GM18517 (cell line): ENCODE data around the gene FCHO2.

Experiments
- ATAC-seq: cut with Tn5 transposase; IDR thresholded peaks from one replicate; pipeline ENCODE4 v1.9.1; 2021; ENCODE audit warnings: mild to moderate bottlenecking, moderate library complexity; ENCODE audit not compliant: unreplicated experiment

Gene FCHO2

DNA sequence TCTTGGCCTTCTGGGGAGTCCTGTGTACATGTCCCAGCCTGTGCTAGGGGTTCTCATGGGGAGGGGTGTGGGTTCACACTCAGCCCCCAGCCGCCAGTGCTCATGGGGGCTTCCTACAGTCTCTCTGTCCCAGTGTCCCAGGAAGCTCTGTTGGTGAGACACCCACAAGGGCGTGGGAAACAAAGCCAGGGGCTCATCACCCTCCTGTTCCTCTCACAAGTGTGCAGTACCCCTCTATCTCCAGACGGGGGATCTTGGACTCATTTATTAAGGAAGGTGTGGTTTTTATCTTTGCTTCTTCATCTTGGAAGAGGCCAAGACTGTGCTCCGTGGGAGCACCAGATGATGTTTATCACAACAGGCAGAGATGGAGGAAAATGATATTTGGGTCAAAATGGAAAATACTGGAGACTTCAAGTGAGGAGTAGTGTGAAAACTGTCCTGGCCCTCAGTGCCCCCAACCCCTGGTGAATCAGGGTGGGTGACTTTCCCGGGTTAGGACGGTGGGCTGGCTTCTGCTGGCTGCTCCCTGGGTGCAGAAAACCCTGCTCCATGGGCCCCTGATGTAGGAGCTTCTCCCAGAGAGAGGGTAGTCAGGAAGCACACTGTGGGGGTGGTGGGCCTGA lies 179.7 kb downstream of the FCHO2 start:
- ATAC-seq = no peak

- no peak for ATAC-seq
Observed at GRCh38 chr5:73136055-73136562, 180.3 kb downstream of the FCHO2 start.

DNA sequence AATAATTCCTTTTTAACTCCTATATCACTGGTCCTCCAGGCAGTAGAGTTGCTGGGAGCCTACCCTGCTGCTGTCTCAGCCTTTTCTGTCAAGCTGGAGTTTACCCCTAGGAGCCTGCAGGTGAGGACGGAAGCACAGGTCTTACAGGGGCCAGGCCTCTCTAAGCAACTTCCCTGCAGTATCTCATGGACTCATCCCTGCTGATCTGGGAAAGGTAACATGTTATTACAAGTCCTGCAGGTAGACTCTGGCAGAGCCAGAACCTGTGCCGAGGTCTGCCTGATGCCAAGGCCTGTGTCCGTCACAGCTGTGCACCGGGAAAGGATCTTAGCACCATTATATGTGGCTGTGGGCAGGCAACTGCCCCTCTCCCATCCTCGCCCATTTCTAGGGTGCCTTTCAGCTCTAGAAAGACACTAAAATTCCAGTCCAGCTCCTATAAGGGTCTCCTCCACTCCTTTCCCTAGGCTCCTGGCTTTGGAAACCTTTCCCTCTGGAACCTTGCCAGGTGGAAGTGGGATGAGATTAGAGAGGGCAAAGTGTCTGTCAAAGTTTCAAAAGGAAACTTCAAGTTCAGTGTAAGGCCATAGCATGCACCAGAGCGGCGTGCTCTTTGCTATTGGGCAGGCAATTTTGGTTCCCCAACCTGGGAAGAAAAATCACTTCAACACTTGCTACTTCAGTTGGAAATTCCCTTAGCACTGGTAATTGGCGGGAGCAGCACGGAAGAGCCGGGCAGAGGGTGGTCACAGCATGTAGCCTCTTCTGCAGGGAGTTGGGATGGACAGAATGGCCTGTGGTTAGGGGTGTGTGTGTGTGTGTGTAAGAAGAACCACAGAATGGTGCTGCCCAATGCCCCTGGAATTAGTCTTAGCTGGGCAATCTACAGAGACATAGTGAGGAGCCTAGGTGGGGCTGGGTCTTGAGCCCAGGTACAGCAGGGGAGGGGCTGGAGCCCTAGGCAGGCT lies 182.0 kb downstream of the FCHO2 start:
- ATAC-seq = no peak

- no peak for ATAC-seq
Observed at GRCh38 chr5:73139485-73139884, 183.6 kb downstream of the FCHO2 start.
